DMS153 treated with DMSO at 0.1 percent for 48 hours (cell line): ENCODE results near the gene DOK6.
A peak's percentile ranks its signal among the peaks of the same experiment; 100 is the strongest.
"Not testable (repeated sequence)": the region's sequence is repeated elsewhere in the genome, so short reads cannot be mapped to it uniquely, and the experiment has no call there.

Experiments used
- DNase-seq: peaks from one replicate; lab custom pipeline; 2025; ENCODE audit not compliant: unreplicated experiment; lab: John Stamatoyannopoulos, UW

Gene DOK6

GRCh38 chr18:69845593-69846506, 445.2 kb downstream of the DOK6 start:
- DNase-seq, result peak; percentile 54

- DNase-seq, result no peak
These were observed 452.4 kb downstream of the DOK6 start for GRCh38 chr18:69853051-69853450.

GRCh38 chr18:69854455-69854854, 453.8 kb downstream of the DOK6 start:
- no peak for DNase-seq

GRCh38 chr18:69858897-69859296, 458.2 kb downstream of the DOK6 start:
- DNase-seq, result no peak

GRCh38 chr18:69864802-69865201, 464.1 kb downstream of the DOK6 start:
- not testable (repeated sequence) for DNase-seq

- DNase-seq, result no peak
These were observed 465.1 kb downstream of the DOK6 start for GRCh38 chr18:69865776-69866175.

- DNase-seq, result no peak
These were observed 465.5 kb downstream of the DOK6 start for GRCh38 chr18:69866212-69866611.

- no peak for DNase-seq
These were observed 470.0 kb downstream of the DOK6 start for GRCh38 chr18:69870736-69871135.

- DNase-seq, result no peak
These were observed 470.7 kb downstream of the DOK6 start for GRCh38 chr18:69871363-69871762.

- no peak for DNase-seq
These were observed 472.0 kb downstream of the DOK6 start for GRCh38 chr18:69872661-69873060.

- no peak for DNase-seq
These were observed 473.4 kb downstream of the DOK6 start for GRCh38 chr18:69874058-69874457.

GRCh38 chr18:69876490-69876889, 475.8 kb downstream of the DOK6 start:
- no peak for DNase-seq

- DNase-seq, result no peak
These were observed 477.7 kb downstream of the DOK6 start for GRCh38 chr18:69878213-69878933.

- not testable (repeated sequence) for DNase-seq
These were observed 478.4 kb downstream of the DOK6 start for GRCh38 chr18:69879051-69879450.

GRCh38 chr18:69880083-69880482, 479.4 kb downstream of the DOK6 start:
- DNase-seq, result no peak

GRCh38 chr18:69882965-69883668, 482.4 kb downstream of the DOK6 start:
- DNase-seq, result no peak

GRCh38 chr18:69883781-69884180, 483.1 kb downstream of the DOK6 start:
- no peak for DNase-seq

GRCh38 chr18:69885355-69885754, 484.7 kb downstream of the DOK6 start:
- DNase-seq, result no peak

- DNase-seq, result no peak
These were observed 485.3 kb downstream of the DOK6 start for GRCh38 chr18:69885841-69886531.

GRCh38 chr18:69887256-69887655, 486.6 kb downstream of the DOK6 start:
- no peak for DNase-seq

GRCh38 chr18:69889009-69889408, 488.3 kb downstream of the DOK6 start:
- DNase-seq, result no peak
